KBM-7 (cell line): ENCODE results near the gene LYST.
A peak's percentile ranks its signal among the peaks of the same experiment; 100 is the strongest.
"Not testable (repeated sequence)": the region's sequence is repeated elsewhere in the genome, so short reads cannot be mapped to it uniquely, and the experiment has no call there.

ENCODE experiments used
- DNase-seq: peaks from one replicate; pipeline ENCODE4 v3.0.0-alpha.2; 2015
- in situ Hi-C: fragments of 300-500 bp; cut with MboI; formaldehyde crosslinking; loops from 2 replicates; pipeline ENCODE4 v1.14.3; 2020; ENCODE audit warnings: low sequenced_read_pairs, low pct_unique_long_range_greater_than_20kb, mixed read lengths

Gene LYST

GRCh38 chr1:235649368-235650163, 217.1 kb downstream of the LYST start, which contains the start of gene GNG4:
TSS of gene GNG4 (minus strand) at chr1:235649784. CDS start at chr1:235583838, 65,946 bp downstream.
- peak; percentile 35 for DNase-seq
- in situ Hi-C loops, result no loop called here

- in situ Hi-C loops, result no loop called here
- peak; percentile 70 for DNase-seq
Measured at GRCh38 chr1:235648954-235649367, 217.7 kb downstream of the LYST start.

- in situ Hi-C loops, result no loop called here
- DNase-seq, result no peak
Measured at GRCh38 chr1:235648407-235648907, 218.2 kb downstream of the LYST start.

GRCh38 chr1:235647537-235647936, 219.2 kb downstream of the LYST start:
- DNase-seq, in situ Hi-C loops: not testable (repeated sequence)

GRCh38 chr1:235646463-235646862, 220.2 kb downstream of the LYST start:
- DNase-seq, result no peak
- in situ Hi-C loops, result no loop called here

- in situ Hi-C loops, result no loop called here
- DNase-seq, result no peak
Measured at GRCh38 chr1:235644693-235645305, 221.9 kb downstream of the LYST start.

GRCh38 chr1:235643837-235644692, 222.6 kb downstream of the LYST start:
- DNase-seq, result no peak
- in situ Hi-C loops, result no loop called here

GRCh38 chr1:235642943-235643371, 223.7 kb downstream of the LYST start:
- no peak for DNase-seq
- in situ Hi-C loops, result no loop called here

GRCh38 chr1:235642011-235642942, 224.4 kb downstream of the LYST start:
- DNase-seq, result peak; percentile 78
- in situ Hi-C loops, result no loop called here

- DNase-seq, result no peak
- in situ Hi-C loops, result no loop called here
Measured at GRCh38 chr1:235640580-235640979, 226.1 kb downstream of the LYST start.

- in situ Hi-C loops, result no loop called here
- DNase-seq, result no peak
Measured at GRCh38 chr1:235639226-235640205, 227.2 kb downstream of the LYST start.

GRCh38 chr1:235638612-235639011, 228.1 kb downstream of the LYST start:
- in situ Hi-C loops, DNase-seq: not testable (repeated sequence)

GRCh38 chr1:235637756-235638534, 228.8 kb downstream of the LYST start:
- DNase-seq, result no peak
- in situ Hi-C loops, result no loop called here

- no peak for DNase-seq
- in situ Hi-C loops, result no loop called here
Measured at GRCh38 chr1:235635938-235636662, 230.6 kb downstream of the LYST start.

GRCh38 chr1:235632506-235633401, 234.0 kb downstream of the LYST start:
- peak; percentile 82 for DNase-seq
- in situ Hi-C loops, result no loop called here
